Thyroid gland (tissue), 4 donors: ENCODE results near the gene TNS3. TPM values are rescaled to one million over a fixed set of nuclear protein-coding genes. Genes with fewer than 3 reads are reported as not detected.

Experiments
- DNase-seq, 2 donors: peaks; one replicate each; pipeline ENCODE4 v3.0.0-alpha.2; 2019
- H3K27ac ChIP-seq, 3 donors: fragments of 200-600 bp; sonication (generic); 1 replicate in 2 of 3; 2 replicates in 1 of 3; pipeline ENCODE4 v1.5.1; 2016 to 2019; ENCODE audit warnings: mild to moderate bottlenecking in 1 of 3, moderate library complexity in 1 of 3
- H3K27me3 ChIP-seq: fragments of 200-600 bp; sonication (generic); one replicate; pipeline ENCODE4 v1.5.1; 2019
- H3K36me3 ChIP-seq, 2 donors: fragments of 200-600 bp; sonication (generic); one replicate each; pipeline ENCODE4 v1.5.1; 2016 to 2019
- H3K4me1 ChIP-seq, 2 donors: fragments of 200-600 bp; sonication (generic); one replicate each; pipeline ENCODE4 v1.5.1; 2017 to 2019
- H3K4me3 ChIP-seq, 3 donors: fragments of 200-600 bp; sonication (generic); replicated peaks in 1 of 3; 1 replicate in 2 of 3; 2 replicates in 1 of 3; pipeline ENCODE4 v1.5.1; 2016; ENCODE audit warnings: mild to moderate bottlenecking in 1 of 3
- H3K9me3 ChIP-seq: fragments of 200-600 bp; sonication (generic); one replicate; pipeline ENCODE4 v1.5.1; 2017
- CTCF ChIP-seq, 6 experiments: fragments of 200-600 bp in 3 of 6; fragments of 450-650 bp in 3 of 6; sonication (generic) in 3 of 6; IDR thresholded peaks; one replicate each; pipeline ENCODE4 v1.5.1; 2016 to 2019; ENCODE audit warnings: antibody characterized with exemption in 6 of 6, mild to moderate bottlenecking in 2 of 6, inconsistent platforms in 1 of 6, moderate library complexity in 1 of 6
- POLR2A ChIP-seq, 2 donors: fragments of 450-650 bp; IDR thresholded peaks; one replicate each; pipeline ENCODE4 v1.6.1; 2017; ENCODE audit warnings: antibody characterized with exemption in 2 of 2, mild to moderate bottlenecking in 2 of 2, moderate library complexity in 1 of 2
- WGBS, 2 donors: methylation state at CpG; one replicate each; pipeline ENCODE4 v1.1.5; 2017; 5-methylcytosine and 5-hydroxymethylcytosine counted together
- intact Hi-C: fragments of 100-400 bp; cut with DNase I; formaldehyde crosslinking; loops from one replicate; pipeline ENCODE4 v1.15.1; 2023
- total RNA-seq, 4 donors: library from RNA; depleted of rRNA; stranded (reverse); fragments of >200 nt; gene quantifications; one replicate each; pipeline ENCODE4 v1.2.3, GENCODE V29; 2016

Gene TNS3
- total RNA-seq, 4 donors from 2014 or later = 65.8 to 93.0 (median 80.7) TPM

DNA sequence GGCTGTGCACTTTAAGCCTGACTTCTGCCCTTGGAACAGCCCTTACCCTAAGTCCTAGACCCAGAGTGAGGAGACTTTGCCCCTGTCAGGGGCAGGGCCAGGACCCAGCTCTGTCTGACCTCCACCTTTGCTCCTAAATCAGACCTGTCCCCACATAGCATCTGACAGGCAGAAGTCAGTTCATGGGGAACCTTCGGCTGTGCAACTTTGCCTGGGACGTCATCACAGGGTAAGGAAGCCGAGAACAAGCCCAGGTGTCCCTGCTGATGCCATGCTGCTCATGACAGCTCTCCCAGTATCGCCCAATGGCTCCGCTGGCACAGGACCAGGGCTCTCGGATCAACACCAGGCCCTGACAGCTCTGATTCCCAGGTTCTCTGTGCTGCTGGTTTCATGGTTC lies 55.4 kb downstream of the TNS3 start:
- intact Hi-C loops = no loop called here
- Histone ChIP-seq H3K27ac (no peak overlapping the region), H3K4me1 (no peaks in the 10 kb centered on the region), H3K27me3 (no peaks in the 10 kb centered on the region), H3K9me3 (no peaks in the 10 kb centered on the region), H3K36me3 (peaks cover 4 to 13% of the 10 kb centered on the region in 2 donors), H3K4me3 (no peak overlapping the region)
- DNase-seq = no peak
- WGBS, 2 donors = 91 to 97% methylated on average over 6 of the region's 6 CpGs
- no peak for TF ChIP-seq CTCF (IDR thresholded peaks at IDR 0.05)
- TF ChIP-seq POLR2A (IDR thresholded peaks at IDR 0.05) = no peak

GRCh38 chr7:47525066-47525623 lies 56.8 kb downstream of the TNS3 start:
- H3K27me3 ChIP-seq = no peaks in the 10 kb centered on the region
- no peak overlapping the region for H3K4me3 ChIP-seq
- H3K4me1 ChIP-seq = peaks cover 0 to under 1% of the 10 kb centered on the region in 2 donors
- DNase-seq = no peak
- H3K9me3 ChIP-seq = no peaks in the 10 kb centered on the region
- intact Hi-C loops = no loop called here
- whole genome bisulfite sequencing, 2 donors = 92 to 93% methylated on average over 8 to 12 of the region's 12 CpGs
- peaks cover 4 to 13% of the 10 kb centered on the region in 2 donors for H3K36me3 ChIP-seq
- no peak overlapping the region for H3K27ac ChIP-seq
- TF ChIP-seq CTCF (IDR thresholded peaks at IDR 0.05) (no peak), POLR2A (IDR thresholded peaks at IDR 0.05) (no peak)

DNA sequence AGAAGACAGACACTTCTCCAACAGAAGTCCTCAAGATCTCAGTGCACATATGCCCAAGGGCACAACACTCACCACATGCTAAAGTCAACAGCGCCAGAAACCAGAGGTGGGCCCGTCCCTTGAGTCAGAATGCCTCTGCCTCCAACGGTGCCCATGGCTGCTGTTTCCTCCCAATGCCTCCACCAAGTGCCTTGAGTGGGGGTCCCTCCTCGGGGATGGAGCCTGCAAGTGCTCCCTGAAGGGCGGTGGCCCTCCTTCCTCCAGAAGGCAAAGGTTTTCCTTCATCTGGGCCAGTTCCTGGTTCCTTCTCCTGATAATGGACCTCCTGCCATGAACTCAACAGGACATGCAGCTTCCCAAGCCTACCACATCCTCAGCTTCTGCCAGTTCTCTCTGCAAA lies 58.5 kb downstream of the TNS3 start:
- 92 to 98% methylated on average over 5 of the region's 5 CpGs for whole genome bisulfite sequencing, 2 donors
- Histone ChIP-seq H3K27ac (no peak overlapping the region), H3K4me1 (peaks cover 0 to 6% of the 10 kb centered on the region in 2 donors), H3K27me3 (no peaks in the 10 kb centered on the region), H3K9me3 (no peaks in the 10 kb centered on the region), H3K4me3 (no peak overlapping the region), H3K36me3 (peaks cover 4 to 9% of the 10 kb centered on the region in 2 donors)
- no peak for DNase-seq
- TF ChIP-seq CTCF (IDR thresholded peaks at IDR 0.05) (no peak), POLR2A (IDR thresholded peaks at IDR 0.05) (no peak)
- intact Hi-C loops = no loop called here

GRCh38 chr7:47521816-47522561 lies 59.9 kb downstream of the TNS3 start:
- TF ChIP-seq CTCF (IDR thresholded peaks at IDR 0.05) = no peak
- TF ChIP-seq POLR2A (IDR thresholded peaks at IDR 0.05) = no peak
- H3K27ac ChIP-seq = no peak overlapping the region
- WGBS, 2 donors = 96 to 97% methylated on average over 14 of the region's 14 CpGs
- H3K4me1 ChIP-seq = peaks cover 3 to 11% of the 10 kb centered on the region in 2 donors
- intact Hi-C loops = no loop called here
- peaks cover 0 to 4% of the 10 kb centered on the region in 2 donors for H3K36me3 ChIP-seq
- DNase-seq = no peak
- no peaks in the 10 kb centered on the region for H3K27me3 ChIP-seq
- H3K9me3 ChIP-seq = no peaks in the 10 kb centered on the region
- H3K4me3 ChIP-seq = no peak overlapping the region
